ENCODE data around the gene ANXA5.
A peak's percentile ranks its signal among the peaks of the same experiment; 100 is the strongest.

ANXA5 gene

DNA sequence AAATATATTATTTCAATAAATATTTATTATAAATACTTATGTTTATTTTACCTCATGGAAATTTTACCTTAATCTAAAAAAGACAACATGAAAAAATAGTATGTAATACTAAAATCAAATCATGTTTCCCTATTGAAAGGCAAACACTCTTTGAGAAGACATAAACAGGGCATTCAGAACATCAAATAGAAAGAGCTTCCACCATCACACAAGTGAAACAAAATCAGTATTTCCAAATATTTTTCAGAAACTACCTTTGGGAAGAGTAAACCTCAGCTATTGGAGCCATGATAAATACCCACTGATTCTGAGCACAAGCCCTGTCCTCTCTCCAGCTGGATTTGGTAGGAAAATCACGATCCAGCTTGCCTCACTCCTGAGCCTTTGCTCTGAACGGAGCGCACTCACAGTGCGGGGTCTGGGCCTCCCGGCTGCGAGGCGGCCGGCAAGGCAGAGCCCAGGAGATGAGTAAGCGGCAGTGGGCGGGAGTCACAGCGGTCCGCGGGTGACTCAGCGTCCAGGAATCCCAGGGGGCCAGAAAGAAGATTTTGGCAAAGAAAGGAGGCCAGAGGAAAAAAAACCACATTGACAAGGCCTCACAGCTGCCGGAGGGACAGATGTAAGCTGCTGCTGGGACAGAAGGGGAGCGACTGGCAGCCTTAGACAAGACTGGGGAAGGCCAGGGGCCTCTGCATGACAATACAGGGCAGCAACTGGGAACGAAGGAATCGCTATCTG, 14.7 kb upstream of the ANXA5 start:
- DNase-seq: peak; percentile 87

DNA sequence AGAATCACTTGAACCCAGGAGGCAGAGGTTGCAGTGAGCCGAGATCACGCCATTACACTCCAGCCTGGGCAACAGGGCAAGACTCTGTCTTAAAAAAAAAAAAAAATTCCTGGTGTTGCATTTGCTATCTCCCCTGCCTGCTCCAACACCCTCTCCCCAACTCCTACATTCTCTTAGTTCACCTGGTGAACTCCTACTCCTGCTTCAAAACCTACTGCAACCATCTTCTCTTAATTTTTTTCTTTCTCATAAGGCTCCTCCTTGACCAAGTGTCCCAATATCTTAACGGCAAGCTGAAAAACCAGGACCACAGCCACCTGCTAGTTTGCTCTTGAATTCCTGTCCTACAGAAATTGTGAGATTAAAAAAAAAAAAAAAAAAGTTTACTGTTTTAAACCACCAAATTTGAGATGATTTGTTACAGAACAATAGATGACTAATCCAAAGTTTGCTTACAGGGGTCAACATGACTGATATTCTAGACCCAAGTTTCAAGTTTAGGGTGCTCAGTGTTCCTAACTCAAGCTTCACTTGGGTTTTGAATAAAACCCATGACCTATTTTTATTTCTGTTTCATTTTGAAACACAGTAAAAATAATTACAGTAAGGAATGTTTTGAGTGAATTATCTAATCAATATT, 13.1 kb upstream of the ANXA5 start:
- no peak for DNase-seq

DNA sequence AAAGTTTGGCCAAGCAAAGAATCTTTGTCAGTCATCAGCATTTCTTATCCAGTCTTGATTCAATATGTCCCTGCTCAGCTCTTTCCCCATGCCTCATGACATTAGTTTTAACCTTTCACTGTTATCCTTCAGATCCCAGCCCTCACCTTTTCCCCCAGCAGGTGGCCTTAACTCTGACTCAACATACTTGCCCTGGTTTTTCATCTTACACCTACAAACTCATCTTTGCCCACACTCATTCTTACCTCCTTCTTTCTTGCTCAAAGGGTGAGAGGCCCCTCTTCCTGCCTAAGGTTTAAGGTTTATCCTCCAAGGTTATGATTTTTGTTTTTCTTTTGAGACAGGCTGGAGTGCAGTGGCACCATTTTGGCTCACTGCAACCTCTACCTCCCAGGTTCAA, 10.6 kb upstream of the ANXA5 start:
- DNase-seq: no peak

DNA sequence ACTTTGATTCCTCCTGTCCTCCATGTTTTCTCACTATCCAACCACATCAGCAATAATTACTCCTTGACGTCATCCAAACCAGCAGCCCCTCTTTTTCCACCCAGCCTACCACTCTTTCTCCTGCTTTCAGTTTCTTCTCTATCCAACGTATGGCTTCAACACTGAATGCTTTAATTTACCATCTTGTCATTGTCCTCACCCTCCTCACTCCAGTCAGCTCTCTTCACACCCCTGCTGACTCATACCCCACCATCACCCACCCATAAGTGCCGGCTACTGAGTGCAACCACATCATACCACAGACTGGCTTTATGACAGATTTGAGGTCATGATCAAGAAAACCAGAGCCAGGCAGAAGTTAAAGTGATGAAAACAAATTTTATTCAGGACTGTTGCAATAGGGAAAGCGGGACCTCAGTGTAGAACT, 9.8 kb upstream of the ANXA5 start:
- DNase-seq: no peak

DNA sequence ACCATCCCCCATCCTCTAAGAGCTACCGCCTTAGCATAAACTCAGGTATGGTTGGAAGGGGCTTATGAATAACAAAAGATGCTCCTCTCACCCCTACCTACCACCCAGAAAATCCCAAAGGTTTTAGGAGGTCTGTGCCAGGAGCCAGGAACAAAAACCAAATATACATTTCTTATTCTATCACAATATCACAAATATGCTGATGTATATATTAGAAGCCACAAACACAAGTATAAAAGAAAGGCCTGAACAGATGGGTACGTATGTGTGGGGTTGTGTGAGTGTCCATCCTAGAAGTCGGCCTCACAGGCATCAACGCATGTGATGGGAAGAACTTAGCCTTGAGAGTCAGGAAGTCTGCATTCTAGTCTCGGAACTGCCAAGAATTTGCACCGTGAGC, 8.7 kb upstream of the ANXA5 start:
- no peak for DNase-seq

DNA sequence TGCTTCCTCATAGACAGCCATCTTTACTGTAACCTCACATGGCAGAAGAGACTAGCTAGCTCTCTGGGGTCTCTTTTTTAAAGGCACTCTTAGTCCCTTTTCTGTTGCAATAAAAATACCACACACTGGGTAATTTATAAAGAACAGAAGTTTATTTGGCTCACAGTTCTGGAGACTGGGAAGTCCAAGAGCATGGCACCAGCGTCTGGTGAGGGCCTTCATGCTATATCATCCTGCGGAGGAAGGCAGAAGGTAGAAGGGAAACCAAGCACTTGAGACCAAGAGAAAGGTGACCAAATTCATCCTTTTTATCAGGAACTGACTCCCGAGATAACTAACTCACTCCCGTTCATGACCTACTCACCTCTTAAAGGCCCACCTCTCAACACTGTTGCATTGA, 5.4 kb upstream of the ANXA5 start:
- no peak for DNase-seq

DNA sequence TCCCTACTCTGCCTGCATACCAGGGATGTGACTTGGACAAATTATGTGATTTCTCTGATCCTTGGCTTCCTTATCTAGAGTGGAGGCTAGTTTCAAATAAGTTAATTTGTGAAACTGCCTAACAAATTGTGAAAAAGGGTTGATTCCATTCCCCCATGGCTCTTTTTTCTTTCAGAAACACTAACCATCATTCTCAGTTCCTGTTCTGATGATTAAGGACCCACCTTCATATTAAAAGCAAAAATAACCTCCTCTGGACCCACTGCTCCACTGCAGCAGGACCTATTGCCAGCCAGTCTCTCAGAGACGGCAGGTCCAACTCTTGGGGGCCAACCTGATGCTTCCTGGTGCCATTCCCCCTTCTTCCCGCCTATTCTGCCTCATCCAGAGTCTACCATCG, 4.5 kb upstream of the ANXA5 start:
- no peak for DNase-seq

DNA sequence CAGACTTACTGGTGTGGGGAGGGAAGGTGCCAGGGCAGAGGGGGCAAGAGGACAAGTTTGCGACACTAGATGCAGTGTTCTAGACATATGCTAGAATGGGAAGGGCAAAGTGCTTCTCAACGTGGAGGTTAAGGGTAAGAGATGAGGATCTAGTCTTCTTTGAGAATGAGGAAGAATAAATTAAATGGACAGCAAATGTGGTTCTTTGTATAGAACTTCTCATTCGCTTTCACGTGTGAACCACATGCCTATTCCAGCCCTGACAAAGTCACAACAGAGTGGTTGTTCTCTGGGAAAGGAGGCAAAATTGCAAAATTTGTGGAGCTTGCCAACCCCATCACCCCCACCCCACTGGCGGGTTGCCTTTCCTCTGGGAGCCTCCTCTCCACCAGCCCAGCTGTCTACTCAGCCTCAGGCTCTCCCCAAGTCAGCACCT, 1.5 kb upstream of the ANXA5 start:
- no peak for DNase-seq

DNA sequence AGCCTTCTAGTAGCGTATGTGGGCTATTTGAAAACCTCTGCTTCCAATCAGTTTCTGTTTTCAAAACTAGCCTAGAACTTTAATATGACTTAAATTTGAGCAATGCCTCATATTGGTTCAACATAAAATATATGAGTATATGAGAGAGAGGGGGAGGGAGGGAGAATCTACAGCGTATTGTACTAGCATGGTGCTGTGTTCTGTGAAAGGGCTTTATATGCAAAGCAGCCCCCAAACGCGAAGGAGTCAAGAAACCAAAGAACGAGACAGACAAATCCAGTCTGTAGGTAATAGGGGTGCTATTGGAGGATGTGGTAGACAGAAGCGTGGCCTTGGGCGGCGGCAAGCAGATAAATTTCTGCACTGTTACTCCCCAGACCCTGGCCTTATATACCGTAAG, 784 bp upstream of the ANXA5 start:
- no peak for DNase-seq

DNA sequence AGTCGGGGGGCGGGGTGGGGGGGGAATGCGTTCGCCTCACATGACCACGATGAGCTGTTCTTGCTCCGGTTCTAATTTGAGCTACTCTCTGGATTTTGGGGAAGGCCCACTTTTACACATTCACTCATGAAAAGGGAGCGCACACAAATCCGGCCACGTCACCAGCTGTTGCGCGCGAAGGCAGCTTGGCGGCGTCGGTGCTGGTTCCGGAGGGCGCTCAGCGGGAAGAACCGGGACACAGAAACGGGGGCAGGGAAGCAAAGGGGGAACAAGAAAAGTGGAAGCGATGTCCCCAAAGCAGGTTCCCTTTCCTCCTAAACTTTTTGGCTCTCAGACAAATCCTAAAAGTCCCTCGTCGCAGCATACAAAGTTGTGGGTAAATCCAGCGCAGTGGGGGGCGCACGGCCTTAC, 605 bp downstream of the ANXA5 start:
- DNase-seq: peak; percentile 88

DNA sequence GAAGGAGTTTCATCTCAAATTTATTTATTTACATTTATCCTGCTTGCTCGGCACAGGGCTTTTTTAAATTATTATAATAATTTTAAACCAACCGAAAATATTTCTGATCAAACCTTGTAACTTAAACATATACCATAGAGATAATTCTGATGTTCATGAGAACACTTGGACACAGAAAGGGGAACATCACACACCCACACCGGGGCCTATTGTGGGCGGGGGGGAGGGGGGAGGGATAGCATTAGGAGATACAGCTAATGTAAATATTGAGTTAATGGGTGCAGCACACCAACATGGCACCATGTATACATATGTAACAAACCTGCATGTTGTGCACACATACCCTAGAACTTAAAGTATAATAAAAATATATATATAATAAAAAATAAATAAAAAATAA, 2.9 kb downstream of the ANXA5 start:
- no peak for DNase-seq

DNA sequence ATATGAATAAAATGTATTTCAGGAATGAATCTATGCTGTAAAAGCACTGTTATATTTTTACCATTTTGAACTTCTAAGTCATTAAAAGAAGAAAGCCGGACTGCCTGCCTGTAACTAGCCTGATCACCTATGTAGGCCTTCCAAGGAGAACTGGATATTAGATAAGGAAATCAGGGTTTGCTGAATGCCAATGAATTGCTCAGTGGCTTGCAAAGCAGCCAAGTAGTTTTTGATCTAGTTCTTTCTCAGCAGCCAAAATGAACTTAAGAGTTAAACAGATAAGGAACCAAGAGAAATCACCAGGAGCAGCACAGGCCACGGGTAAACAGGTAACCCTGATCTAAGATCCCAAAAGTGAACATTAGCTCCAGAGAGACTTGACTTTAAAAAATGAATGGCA, 3.3 kb downstream of the ANXA5 start:
- DNase-seq: no peak

DNA sequence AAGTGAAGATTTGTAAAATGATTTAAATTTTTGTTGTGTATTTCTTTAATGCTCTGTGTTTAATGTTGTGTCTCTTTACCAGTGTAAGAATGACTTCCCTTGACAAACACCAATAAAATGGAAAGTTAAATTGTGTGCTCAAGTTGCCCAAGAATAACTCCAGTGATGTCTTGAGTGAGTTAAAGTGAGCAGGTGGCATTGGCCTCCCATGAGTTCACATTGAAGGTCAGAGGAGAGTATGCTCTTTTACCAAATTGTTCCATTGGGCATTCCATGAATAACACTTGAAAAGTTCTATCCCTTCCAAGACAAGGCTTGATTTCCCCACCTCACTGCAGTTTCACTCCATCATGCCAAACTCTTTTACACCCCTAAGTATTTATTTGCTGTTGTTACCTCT, 4.5 kb downstream of the ANXA5 start:
- no peak for DNase-seq

DNA sequence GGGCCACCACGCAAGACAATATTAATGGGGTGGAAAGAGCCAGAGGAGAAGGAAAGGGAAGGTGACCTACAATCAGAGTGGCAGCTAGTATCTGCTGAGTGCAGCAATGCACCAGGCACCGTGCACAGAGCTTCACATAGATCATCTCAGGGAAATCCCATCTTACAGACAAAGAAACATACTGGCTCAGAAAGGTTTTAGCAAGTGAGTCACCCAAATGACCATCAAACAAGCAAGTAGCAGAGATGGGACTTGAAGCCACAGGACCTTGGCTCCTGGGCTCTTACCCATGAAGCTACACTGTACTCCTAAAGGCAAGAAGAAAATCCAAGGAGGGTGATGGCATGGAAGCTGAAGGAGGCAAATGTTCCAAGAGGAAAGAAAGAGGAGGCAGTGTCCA, 6.8 kb downstream of the ANXA5 start:
- no peak for DNase-seq

DNA sequence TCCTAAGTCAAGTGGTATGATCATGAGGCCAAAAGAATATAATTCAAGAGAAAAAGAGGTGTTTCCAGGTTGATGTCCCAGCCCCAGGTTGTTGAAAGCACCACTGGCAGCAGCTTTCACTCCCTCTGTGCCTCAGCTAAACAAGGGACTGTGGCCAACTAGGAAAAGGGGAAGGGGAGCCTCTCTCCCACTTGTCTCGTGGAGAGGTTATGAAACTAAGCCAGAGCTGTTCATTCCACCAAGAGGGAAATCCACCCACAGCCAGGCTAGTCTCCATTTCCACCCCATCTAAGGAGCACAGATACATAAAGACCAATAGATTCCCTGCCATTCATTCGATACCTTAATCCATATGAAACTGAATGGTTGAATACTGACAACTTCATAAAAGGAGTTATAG, 8.1 kb downstream of the ANXA5 start:
- DNase-seq: no peak

DNA sequence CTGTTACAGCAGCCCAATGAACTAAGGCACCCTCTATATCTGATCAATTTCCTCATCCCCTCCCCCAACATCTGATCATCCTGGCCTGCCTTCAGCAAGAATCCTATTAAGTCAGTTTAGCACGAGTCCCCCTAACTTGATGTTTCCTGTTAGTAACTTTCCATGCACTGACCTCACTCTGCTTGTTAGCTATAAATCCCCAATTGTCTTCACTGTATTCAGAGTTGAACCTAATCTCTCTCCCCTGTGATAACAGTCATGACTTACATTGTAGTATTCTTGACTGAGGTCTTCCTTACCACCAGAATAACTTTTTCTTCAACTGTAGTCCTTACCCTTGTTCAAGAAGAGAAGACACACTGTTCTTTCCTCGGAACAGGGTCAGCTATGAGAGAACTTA, 8.5 kb downstream of the ANXA5 start:
- no peak for DNase-seq

DNA sequence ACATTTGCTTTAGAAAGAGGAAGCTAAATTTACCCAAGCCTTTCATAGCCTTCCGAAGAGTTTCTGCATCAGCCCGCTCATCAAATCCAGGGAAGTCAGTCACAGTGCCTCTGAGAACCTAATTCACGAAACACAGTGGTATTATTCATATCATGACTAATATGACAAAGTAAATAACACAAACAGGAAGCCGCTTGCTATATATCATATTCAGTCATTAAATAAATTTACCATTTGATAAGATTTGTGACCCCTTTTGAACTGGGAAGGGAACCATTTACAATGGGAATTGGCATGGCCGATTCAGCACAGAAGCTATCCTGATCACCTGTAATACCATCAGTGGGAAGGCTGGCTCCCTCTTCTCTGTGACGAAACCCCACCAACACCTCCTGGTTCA, 10.5 kb downstream of the ANXA5 start:
- DNase-seq: no peak

DNA sequence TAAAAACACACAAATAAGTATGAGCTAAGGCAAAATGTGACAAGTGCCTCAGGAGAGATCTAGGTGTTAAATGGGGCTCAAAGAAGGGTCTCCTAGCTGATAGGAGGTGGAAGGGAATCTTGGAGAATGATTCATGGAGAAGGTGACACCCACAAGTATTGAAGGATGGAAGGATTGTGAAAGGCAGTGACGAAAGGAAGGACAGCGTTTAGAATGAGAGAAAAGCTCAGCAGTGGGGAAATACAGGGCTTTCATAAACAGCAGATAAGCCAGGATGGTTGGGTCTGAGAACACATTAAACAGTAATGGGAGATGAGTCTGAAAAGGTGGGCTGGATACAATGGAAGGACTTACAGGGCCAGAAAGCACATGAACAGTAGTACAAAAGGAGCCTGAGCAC, 11.5 kb downstream of the ANXA5 start:
- no peak for DNase-seq

DNA sequence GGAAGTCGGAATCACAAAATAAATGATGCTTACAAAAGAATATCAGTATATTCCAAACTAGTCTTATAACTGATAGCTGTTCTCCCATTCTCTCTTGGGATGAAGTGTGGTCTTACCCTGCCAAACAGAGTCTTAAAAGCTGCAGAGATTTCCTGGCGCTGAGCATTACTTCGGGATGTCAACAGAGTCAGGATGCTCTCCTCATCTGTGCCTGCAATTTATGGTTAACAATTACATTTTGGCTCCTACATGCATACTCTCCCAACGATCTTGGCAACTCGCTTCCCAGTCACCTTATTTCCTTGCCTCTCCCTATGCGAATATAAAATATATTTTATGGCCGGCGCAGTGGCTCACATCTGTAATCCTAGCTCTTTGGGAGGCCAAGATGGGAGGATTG, 12.2 kb downstream of the ANXA5 start:
- DNase-seq: peak; percentile 41

DNA sequence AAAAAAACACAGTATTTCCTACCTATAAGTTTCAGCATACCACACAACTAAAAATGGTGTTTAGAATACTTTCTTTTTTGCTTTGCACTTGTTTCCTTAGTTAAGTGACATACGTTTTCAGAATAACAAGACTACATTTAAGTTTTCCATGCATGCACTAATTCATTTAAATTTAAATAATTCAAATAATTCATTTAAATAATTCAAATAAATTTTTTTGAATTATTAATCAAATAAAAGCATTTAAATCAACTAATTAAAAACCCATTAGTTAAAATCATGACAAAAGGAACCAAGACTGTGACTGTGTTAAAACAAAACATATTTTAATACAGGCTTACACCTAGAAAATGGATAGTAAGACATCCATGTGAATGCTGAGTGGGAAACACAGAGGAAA, 12.8 kb downstream of the ANXA5 start:
- no peak for DNase-seq

DNA sequence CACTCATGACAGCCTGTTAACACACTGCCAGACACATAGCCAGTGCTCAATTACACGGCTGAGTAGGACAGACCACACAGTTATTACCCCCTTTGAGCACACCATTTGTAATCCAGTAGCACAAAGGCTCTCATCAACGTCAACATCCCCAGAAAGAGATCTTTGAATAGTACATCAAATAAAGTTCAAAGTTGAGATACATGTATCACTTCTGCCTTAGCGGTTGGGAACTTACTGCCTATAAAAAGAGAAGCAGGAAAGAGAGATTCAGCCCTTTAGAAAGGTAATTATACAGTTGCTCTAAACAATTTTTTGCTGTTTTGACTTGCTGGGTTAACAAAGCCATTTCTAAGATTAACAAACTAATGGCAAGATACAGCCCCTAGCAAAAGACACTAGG, 16.2 kb downstream of the ANXA5 start:
- no peak for DNase-seq

DNA sequence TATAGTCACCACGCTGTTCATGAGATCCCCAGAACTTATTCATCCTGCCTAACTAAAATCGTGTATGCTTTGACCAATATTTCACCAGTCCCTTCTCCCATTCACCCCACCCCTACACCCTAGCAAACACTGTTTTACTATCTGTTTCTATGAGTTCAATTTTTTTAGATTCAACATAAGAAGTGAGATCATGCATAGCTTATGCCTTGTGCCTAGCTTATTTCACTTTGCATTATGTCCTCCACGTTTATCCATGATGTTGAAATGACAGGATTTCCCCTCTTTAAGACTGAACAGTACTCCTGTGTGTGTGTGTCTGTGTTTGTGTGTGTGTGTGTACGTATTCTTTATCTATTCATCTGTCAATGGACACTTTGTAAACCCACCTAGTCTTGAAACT, 16.8 kb downstream of the ANXA5 start:
- no peak for DNase-seq

DNA sequence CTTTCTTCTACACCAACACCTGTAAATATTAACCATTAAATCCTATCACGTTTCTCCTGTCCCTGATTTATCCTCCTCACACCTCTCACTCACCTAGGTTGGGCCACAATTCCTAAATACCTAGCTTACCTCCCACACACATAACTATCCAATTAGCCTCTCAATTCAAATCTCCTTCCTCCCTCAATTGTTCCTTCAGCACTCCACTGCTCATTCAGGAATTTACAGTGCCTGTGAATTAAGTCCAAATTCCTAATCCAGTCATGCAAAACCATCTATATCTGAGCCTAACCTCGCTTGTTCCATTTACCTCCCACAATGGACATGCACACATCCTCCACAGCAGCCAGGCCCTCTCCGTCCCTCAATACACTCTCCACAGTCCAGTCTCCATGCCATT, 17.5 kb downstream of the ANXA5 start:
- DNase-seq: no peak

DNA sequence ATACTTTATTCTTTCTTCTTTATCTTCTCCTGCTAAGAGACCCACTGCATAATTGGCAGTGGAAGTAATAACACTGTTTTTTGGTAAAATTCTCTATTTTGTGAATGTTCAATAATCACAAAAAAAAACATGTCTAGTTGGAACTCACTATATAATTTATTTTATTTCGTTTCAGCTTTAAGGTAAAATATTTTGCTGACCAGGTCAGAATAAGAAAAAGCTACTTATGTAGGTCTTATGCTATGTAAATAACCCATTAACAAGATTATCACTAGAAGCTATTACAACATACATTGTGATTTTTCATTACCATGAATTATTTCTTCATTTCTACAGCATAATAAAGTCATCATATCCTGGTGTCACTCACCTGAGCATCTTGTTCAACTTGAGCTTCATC, 19.3 kb downstream of the ANXA5 start:
- DNase-seq: no peak
